ENCODE measurements around the gene PROX1. TPM values are rescaled to one million over a fixed set of nuclear protein-coding genes. Genes with fewer than 3 reads are reported as not detected.
"Not testable (repeated sequence)": the region's sequence is repeated elsewhere in the genome, so short reads cannot be mapped to it uniquely, and the experiment has no call there.

PROX1 gene
- polyA plus RNA-seq, 1 experiment: 0.07 TPM

DNA sequence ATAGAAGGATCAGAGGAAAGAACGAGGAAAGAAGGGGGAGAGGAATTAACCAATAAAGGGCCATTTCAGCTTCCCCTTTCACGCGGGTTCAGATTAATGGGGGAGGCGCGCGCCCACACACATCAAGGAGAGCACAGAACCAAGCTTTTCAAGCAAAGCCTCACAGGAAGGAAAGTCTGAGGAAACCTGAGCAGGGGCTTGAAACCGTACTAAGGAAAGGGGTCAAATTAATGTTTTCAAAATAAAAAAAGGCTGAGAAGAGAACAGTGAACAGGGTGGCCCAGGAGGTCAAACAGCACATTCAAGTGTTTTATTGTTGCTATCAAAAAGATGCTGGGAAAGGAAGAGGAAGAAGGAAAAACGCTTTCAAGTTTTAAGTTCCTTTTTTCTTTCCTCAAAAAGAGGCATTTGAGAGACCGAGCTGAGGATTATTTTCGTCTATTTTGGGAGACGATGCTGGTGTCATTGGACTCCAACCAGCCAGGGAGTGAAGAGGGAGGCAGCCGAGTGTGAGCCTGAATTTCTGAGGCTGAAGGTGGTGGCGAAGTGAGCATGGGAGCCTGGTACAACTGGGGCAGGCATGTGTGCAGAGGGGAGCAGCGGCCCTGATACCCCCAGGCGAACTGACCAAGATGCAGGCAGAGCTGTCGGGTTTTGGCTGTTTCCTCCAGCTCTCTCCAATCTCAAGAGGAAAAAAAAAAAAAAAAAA, 88.4 kb downstream of the PROX1 start:
- no peak for DNase-seq (ENCODE audit: low read depth, low spot score)
- POLR2A ChIA-PET: no interaction called here
- no peak overlapping the region for H3K27ac ChIP-seq (ENCODE audit: low read depth, low read length)
- CTCF ChIA-PET: interaction anchor here (0.6 kb wide), 1 partner anchor 54 kb away, joined by 3 read pairs; no protein-coding TSS in a partner anchor
- peaks cover 5% of the 10 kb centered on the region for H3K27me3 ChIP-seq (ENCODE audit: control insufficient read depth, insufficient read depth, low read length)
- H3K4me3 ChIP-seq (ENCODE audit: low read depth, low read length): no peak overlapping the region
- TF ChIP-seq, protein P1, sequence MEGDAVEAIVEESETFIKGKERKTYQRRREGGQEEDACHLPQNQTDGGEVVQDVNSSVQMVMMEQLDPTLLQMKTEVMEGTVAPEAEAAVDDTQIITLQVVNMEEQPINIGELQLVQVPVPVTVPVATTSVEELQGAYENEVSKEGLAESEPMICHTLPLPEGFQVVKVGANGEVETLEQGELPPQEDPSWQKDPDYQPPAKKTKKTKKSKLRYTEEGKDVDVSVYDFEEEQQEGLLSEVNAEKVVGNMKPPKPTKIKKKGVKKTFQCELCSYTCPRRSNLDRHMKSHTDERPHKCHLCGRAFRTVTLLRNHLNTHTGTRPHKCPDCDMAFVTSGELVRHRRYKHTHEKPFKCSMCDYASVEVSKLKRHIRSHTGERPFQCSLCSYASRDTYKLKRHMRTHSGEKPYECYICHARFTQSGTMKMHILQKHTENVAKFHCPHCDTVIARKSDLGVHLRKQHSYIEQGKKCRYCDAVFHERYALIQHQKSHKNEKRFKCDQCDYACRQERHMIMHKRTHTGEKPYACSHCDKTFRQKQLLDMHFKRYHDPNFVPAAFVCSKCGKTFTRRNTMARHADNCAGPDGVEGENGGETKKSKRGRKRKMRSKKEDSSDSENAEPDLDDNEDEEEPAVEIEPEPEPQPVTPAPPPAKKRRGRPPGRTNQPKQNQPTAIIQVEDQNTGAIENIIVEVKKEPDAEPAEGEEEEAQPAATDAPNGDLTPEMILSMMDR (IDR thresholded peaks at IDR 0.05; ENCODE audit: low read depth, low read length): no peak
- H3K9me3 ChIP-seq (ENCODE audit: control insufficient read depth, insufficient read depth, low read length): no peaks in the 10 kb centered on the region

DNA sequence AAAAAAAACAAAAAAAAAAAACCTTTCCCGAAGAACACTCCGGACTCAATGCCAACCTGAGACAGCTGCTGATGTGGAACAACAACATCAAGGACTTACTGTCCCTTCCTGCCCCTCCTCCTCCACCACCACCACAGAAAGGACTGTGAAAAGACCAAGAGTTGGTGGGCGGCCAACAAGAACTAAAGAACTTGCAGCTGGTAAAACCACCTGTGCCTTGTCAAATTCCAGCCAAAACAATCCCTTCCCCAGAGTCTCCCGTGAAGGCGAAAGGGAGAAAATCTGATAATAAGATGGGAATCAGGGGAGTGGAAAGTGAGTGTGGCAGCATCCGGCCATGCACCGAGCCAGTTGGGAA, 88.9 kb downstream of the PROX1 start:
- ChIA-PET POLR2A (no interaction called here), CTCF (interaction anchor here (0.6 kb wide), 1 partner anchor 54 kb away, joined by 3 read pairs; no protein-coding TSS in a partner anchor)
- Histone ChIP-seq H3K27me3 (ENCODE audit: control insufficient read depth, insufficient read depth, low read length) (peaks cover 5% of the 10 kb centered on the region), H3K4me3 (ENCODE audit: low read depth, low read length) (no peak overlapping the region), H3K27ac (ENCODE audit: low read depth, low read length) (no peak overlapping the region), H3K9me3 (ENCODE audit: control insufficient read depth, insufficient read depth, low read length) (no peaks in the 10 kb centered on the region)
- TF ChIP-seq, protein P1 (IDR thresholded peaks at IDR 0.05; ENCODE audit: low read depth, low read length): no peak
- DNase-seq (ENCODE audit: low read depth, low spot score): no peak

DNA sequence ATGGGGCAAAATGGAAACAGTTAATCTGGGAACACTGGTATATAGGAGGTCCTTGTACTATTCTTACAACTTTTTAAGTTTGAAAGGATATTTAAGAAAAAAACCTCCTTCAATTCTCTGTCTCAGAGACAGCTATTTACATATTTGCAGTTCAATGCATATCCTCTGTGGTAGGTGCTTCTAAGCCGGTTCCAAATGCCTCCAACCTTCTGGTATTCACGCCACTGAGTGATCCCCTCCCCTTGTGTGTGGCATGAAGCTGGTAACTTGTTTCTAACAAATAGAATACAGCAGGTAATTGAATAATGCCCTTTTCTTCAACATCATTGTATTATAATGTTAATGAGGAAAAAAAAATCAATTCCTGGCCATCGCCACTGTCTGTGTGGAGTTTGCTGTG, 91.2 kb downstream of the PROX1 start:
- H3K27ac ChIP-seq (ENCODE audit: low read depth, low read length): no peak overlapping the region
- ChIA-PET CTCF (no interaction called here), POLR2A (no interaction called here)
- H3K9me3 ChIP-seq (ENCODE audit: control insufficient read depth, insufficient read depth, low read length): no peaks in the 10 kb centered on the region
- no peak for DNase-seq (ENCODE audit: low read depth, low spot score)
- H3K4me3 ChIP-seq (ENCODE audit: low read depth, low read length): no peak overlapping the region
- H3K27me3 ChIP-seq (ENCODE audit: control insufficient read depth, insufficient read depth, low read length): peaks cover 5% of the 10 kb centered on the region
- TF ChIP-seq, protein P1 (IDR thresholded peaks at IDR 0.05; ENCODE audit: low read depth, low read length): no peak

DNA sequence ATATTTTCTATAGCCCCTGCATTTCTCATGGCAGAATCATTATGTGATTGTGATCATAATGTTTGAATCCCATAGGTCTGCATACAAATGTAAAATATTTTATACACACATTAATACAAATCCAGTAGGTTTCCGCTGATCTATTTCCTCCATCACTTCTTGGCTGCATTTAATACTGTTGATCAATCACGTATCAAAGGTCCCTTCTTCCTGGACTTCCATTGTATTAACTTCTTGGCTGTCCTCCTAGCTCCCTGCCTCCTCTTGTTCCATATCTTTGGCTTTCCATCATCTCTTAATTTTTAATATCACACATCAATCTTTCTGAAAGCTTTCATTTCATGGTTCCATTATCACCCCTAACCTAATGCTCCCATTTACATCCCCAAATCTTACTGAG, 97.6 kb downstream of the PROX1 start:
- no peaks in the 10 kb centered on the region for H3K9me3 ChIP-seq (ENCODE audit: control insufficient read depth, insufficient read depth, low read length)

DNA sequence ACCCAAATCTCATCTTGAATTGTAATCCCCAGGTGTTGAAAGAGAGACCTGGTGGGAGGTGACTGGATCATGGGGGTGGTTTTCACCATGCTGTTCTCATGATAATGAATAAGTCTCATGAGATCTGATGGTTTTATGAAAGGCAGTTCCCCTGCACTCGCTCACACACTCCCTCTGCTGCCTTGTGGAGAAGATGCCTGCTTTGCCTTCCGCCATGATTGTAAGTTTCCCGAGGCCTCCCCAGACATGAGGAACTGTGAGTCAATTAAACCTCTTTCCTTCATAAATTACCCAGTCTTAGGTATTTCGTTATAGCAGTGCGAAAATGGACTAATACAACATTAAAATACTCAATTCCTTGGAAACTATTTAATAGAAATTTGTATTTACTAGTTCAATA, 99.2 kb downstream of the PROX1 start:
- Histone ChIP-seq H3K27me3 (ENCODE audit: control insufficient read depth, insufficient read depth, low read length) (no peaks in the 10 kb centered on the region), H3K9me3 (ENCODE audit: control insufficient read depth, insufficient read depth, low read length) (no peaks in the 10 kb centered on the region), H3K27ac (ENCODE audit: low read depth, low read length) (no peak overlapping the region), H3K4me3 (ENCODE audit: low read depth, low read length) (no peak overlapping the region)
- CTCF ChIA-PET: no interaction called here
- POLR2A ChIA-PET: no interaction called here
- DNase-seq (ENCODE audit: low read depth, low spot score): no peak
- TF ChIP-seq, protein P1 (IDR thresholded peaks at IDR 0.05; ENCODE audit: low read depth, low read length): no peak

More for the DNA sequence above, 97.6 kb downstream of the PROX1 start:
- Histone ChIP-seq H3K4me3 (ENCODE audit: low read depth, low read length) (no peak overlapping the region), H3K27ac (ENCODE audit: low read depth, low read length) (no peak overlapping the region), H3K27me3 (ENCODE audit: control insufficient read depth, insufficient read depth, low read length) (no peaks in the 10 kb centered on the region)
- TF ChIP-seq, protein P1 (IDR thresholded peaks at IDR 0.05; ENCODE audit: low read depth, low read length): no peak
- ChIA-PET CTCF (interaction anchor here (0.6 kb wide), 1 partner anchor 38 kb away, joined by 3 read pairs; no protein-coding TSS in a partner anchor), POLR2A (no interaction called here)
- no peak for DNase-seq (ENCODE audit: low read depth, low spot score)

DNA sequence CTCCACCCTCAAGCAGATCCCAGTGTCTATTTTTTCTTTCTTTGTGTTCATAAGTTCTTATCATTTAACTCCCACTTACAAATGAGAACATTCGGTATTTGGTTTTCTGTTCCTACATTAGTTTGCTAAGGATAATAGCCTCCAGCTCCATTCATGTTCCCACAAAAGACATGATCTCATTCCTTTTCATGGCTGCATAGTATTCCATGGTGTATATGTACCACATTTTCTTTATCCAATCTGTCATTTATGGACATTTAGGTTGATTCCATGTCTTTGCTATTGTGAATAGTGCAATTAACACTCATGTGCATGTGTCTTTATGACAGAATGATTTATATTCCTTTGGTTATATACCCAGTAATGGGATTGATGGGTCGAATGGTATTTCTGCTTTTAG, 101.2 kb downstream of the PROX1 start:
- POLR2A ChIA-PET: not testable (repeated sequence)
- CTCF ChIA-PET: interaction anchor here (1.6 kb wide), 1 partner anchor 34 kb away, joined by 5 read pairs; no protein-coding TSS in a partner anchor

More for the DNA sequence above, 101.2 kb downstream of the PROX1 start:
- H3K27ac ChIP-seq (ENCODE audit: low read depth, low read length); H3K4me3 ChIP-seq (ENCODE audit: low read depth, low read length); H3K9me3 ChIP-seq (ENCODE audit: control insufficient read depth, insufficient read depth, low read length); DNase-seq (ENCODE audit: low read depth, low spot score); H3K27me3 ChIP-seq (ENCODE audit: control insufficient read depth, insufficient read depth, low read length): not testable (repeated sequence)

All from AG04450 (cell line).